GM19351 (cell line): ENCODE results near the gene UNC13B.

Experiments
- ATAC-seq: cut with Tn5 transposase; IDR thresholded peaks from one replicate; pipeline ENCODE4 v1.9.1; 2021; ENCODE audit warnings: mild to moderate bottlenecking, moderate library complexity; ENCODE audit not compliant: unreplicated experiment

UNC13B gene

GRCh38 chr9:35318741-35319140, 156.9 kb downstream of the UNC13B start:
- ATAC-seq, result no peak

GRCh38 chr9:35322075-35322885, 160.5 kb downstream of the UNC13B start:
- no peak for ATAC-seq

GRCh38 chr9:35324966-35325365, 163.2 kb downstream of the UNC13B start:
- ATAC-seq, result no peak

- ATAC-seq, result no peak
Observed at GRCh38 chr9:35333551-35333950, 171.7 kb downstream of the UNC13B start.

- no peak for ATAC-seq
Observed at GRCh38 chr9:35335164-35335563, 173.4 kb downstream of the UNC13B start.

GRCh38 chr9:35338086-35338485, 176.3 kb downstream of the UNC13B start:
- no peak for ATAC-seq

- ATAC-seq, result no peak
Observed at GRCh38 chr9:35338561-35339274, 176.9 kb downstream of the UNC13B start.

- ATAC-seq, result no peak
Observed at GRCh38 chr9:35340046-35340445, 178.2 kb downstream of the UNC13B start.

GRCh38 chr9:35341021-35341420, 179.2 kb downstream of the UNC13B start:
- peak; percentile 59 for ATAC-seq

- no peak for ATAC-seq
Observed at GRCh38 chr9:35341585-35341984, 179.8 kb downstream of the UNC13B start.

- ATAC-seq, result no peak
Observed at GRCh38 chr9:35342221-35342958, 180.6 kb downstream of the UNC13B start.

- no peak for ATAC-seq
Observed at GRCh38 chr9:35348109-35348508, 186.3 kb downstream of the UNC13B start.

- no peak for ATAC-seq
Observed at GRCh38 chr9:35349287-35349990, 187.6 kb downstream of the UNC13B start.

- ATAC-seq, result no peak
Observed at GRCh38 chr9:35350212-35350611, 188.4 kb downstream of the UNC13B start.

- no peak for ATAC-seq
Observed at GRCh38 chr9:35350827-35351549, 189.2 kb downstream of the UNC13B start.

GRCh38 chr9:35353731-35354365, 192.0 kb downstream of the UNC13B start:
- no peak for ATAC-seq

- no peak for ATAC-seq
Observed at GRCh38 chr9:35355939-35356338, 194.1 kb downstream of the UNC13B start.

GRCh38 chr9:35357116-35357515, 195.3 kb downstream of the UNC13B start:
- no peak for ATAC-seq

GRCh38 chr9:35357826-35358225, 196.0 kb downstream of the UNC13B start:
- no peak for ATAC-seq
